OCI-LY7 (cell line): ENCODE results near the gene ARHGAP45. TPM values are rescaled to one million over a fixed set of nuclear protein-coding genes. Genes with fewer than 3 reads are reported as not detected.

Source experiments
- BruUV-seq: library from RNA; stranded (reverse); fragments of 400-500 nt; replicated peaks from 2 replicates; lab custom pipeline; 2021; lab: Mats Ljungman, UMichigan
- CTCF ChIA-PET: fragments of 300-600 bp; sonication (Branson Sonifier 250); formaldehyde crosslinking; loops from one replicate; lab custom pipeline; 2022; ENCODE audit warnings: antibody characterized with exemption; ENCODE audit not compliant: unreplicated experiment; lab: Charles Lee
- POLR2A ChIA-PET: fragments of 300-600 bp; sonication (Branson Sonifier 250); formaldehyde crosslinking; loops from one replicate; lab custom pipeline; 2022; ENCODE audit warnings: antibody characterized with exemption; lab: Charles Lee
- DNase-seq: peaks from one replicate; pipeline ENCODE4 v3.0.0-alpha.2; 2015; ENCODE audit warnings: low spot score
- H2AFZ ChIP-seq: fragments of 200-600 bp; sonication (generic), shearing (Covaris generic); 2 replicates; pipeline ENCODE4 v1.6.1; 2014; ENCODE audit warnings: mild to moderate bottlenecking, antibody characterized with exemption, low read length, moderate library complexity
- H3K27ac ChIP-seq: fragments of 200-600 bp; sonication (generic); 2 replicates; pipeline ENCODE4 v1.5.1; 2014; ENCODE audit warnings: mixed run types, low read depth, mild to moderate bottlenecking, moderate library complexity, low read length, inconsistent platforms; ENCODE audit not compliant: poor library complexity, severe bottlenecking
- H3K36me3 ChIP-seq: fragments of 200-600 bp; sonication (generic); 2 replicates; pipeline ENCODE4 v1.6.1; 2014; ENCODE audit warnings: mild to moderate bottlenecking, antibody characterized with exemption, low read length, moderate library complexity, mixed read lengths; ENCODE audit not compliant: insufficient read depth
- H3K4me1 ChIP-seq: fragments of 200-600 bp; sonication (generic); 2 replicates; pipeline ENCODE4 v1.5.1; 2014; ENCODE audit warnings: mild to moderate bottlenecking, low read length; ENCODE audit not compliant: insufficient read depth, poor library complexity, severe bottlenecking
- H3K4me2 ChIP-seq: fragments of 200-600 bp; sonication (generic); 2 replicates; pipeline ENCODE4 v1.6.1; 2014; ENCODE audit warnings: mild to moderate bottlenecking, low read length
- H3K4me3 ChIP-seq: fragments of 200-600 bp; sonication (generic); 2 replicates; pipeline ENCODE4 v1.5.1; 2014; ENCODE audit warnings: mild to moderate bottlenecking, low read depth, low read length; ENCODE audit not compliant: poor library complexity, severe bottlenecking
- H3K79me2 ChIP-seq: fragments of 200-600 bp; sonication (generic); 2 replicates; pipeline ENCODE4 v1.6.1; 2016; ENCODE audit warnings: low read depth, mild to moderate bottlenecking, low read length, moderate library complexity, mixed read lengths; ENCODE audit not compliant: insufficient read depth
- H3K9me2 ChIP-seq: fragments of 200-600 bp; sonication (generic); 2 replicates; pipeline ENCODE4 v1.6.1; 2016; ENCODE audit warnings: mild to moderate bottlenecking, low read length, mixed read lengths; ENCODE audit not compliant: insufficient read depth
- H3K9me3 ChIP-seq: fragments of 200-600 bp; sonication (generic); 2 replicates; pipeline ENCODE4 v1.6.1; 2014; ENCODE audit warnings: mild to moderate bottlenecking, mixed run types, low read length, mixed read lengths
- H4K20me1 ChIP-seq: fragments of 200-600 bp; sonication (generic); 2 replicates; pipeline ENCODE4 v1.6.1; 2014; ENCODE audit warnings: mild to moderate bottlenecking, antibody characterized with exemption, low read length, moderate library complexity, mixed read lengths; ENCODE audit not compliant: insufficient read depth
- CTCF ChIP-seq: fragments of 200-600 bp; sonication (generic); conservative IDR thresholded peaks from 2 replicates; pipeline ENCODE4 v1.5.1; 2014; ENCODE audit warnings: mild to moderate bottlenecking, antibody characterized with exemption, low read length, moderate library complexity, mixed read lengths
- EZH2phosphoT487 ChIP-seq: fragments of 200-600 bp; sonication (generic); IDR thresholded peaks from 2 replicates; pipeline ENCODE4 v1.6.1; 2018; ENCODE audit warnings: low read depth, borderline replicate concordance, mild to moderate bottlenecking, mixed run types, antibody characterized with exemption, low read length, moderate library complexity, mixed read lengths
- intact Hi-C: fragments of 100-400 bp; cut with micrococcal nuclease; formaldehyde crosslinking; loops from one replicate; pipeline ENCODE4 v1.10.0; 2022; ENCODE audit not compliant: unreplicated experiment
- total RNA-seq, 2 experiments: library from RNA; depleted of rRNA in 1 of 2; stranded (reverse); fragments of >200 nt in 1 of 2; shearing (Covaris generic) in 1 of 2; gene quantifications; 2 replicates each; pipeline ENCODE4 v1.2.3, GENCODE V29; 2014 to 2022

ARHGAP45 gene
- total RNA-seq, 2 experiments from 2014 or later, result 135 to 143 TPM

GRCh38 chr19:1032264-1032867 is 34.6 kb upstream of the ARHGAP45 start:
- H3K9me2 ChIP-seq, result no peaks in the 10 kb centered on the region
- ChIA-PET CTCF (no interaction called here), POLR2A (interaction anchor here (0.7 kb wide), 2 partner anchors 13 to 165 kb away, joined by 3 read pairs; no protein-coding TSS in a partner anchor)
- intact Hi-C loops, result no loop called here
- no peak overlapping the region for H3K4me3 ChIP-seq
- peaks cover 45% of the 10 kb centered on the region for H3K36me3 ChIP-seq
- H4K20me1 ChIP-seq, result no peaks in the 10 kb centered on the region
- no peak for TF ChIP-seq CTCF
- TF ChIP-seq EZH2phosphoT487, result no peak
- H3K79me2 ChIP-seq, result peaks cover 14% of the 10 kb centered on the region; the same call in 1 of the 2 replicates
- peaks cover 31% of the 10 kb centered on the region for H3K4me1 ChIP-seq
- BruUV-seq, result no TSS peak
- H2AFZ ChIP-seq, result no peak overlapping the region
- H3K27ac ChIP-seq, result no peak overlapping the region
- H3K4me2 ChIP-seq, result no peak overlapping the region
- DNase-seq, result no peak
- no peaks in the 10 kb centered on the region for H3K9me3 ChIP-seq

- intact Hi-C loops, result no loop called here
- Histone ChIP-seq H3K79me2 (0 out of 2 replicates have a peak, but pooled peaks cover 5% of the 10 kb centered on the region), H3K9me3 (no peaks in the 10 kb centered on the region), H2AFZ (no peak overlapping the region), H3K36me3 (peaks cover 41% of the 10 kb centered on the region), H3K4me3 (no peak overlapping the region), H3K9me2 (no peaks in the 10 kb centered on the region), H3K4me2 (no peak overlapping the region), H4K20me1 (no peaks in the 10 kb centered on the region), H3K4me1 (peaks cover 35% of the 10 kb centered on the region), H3K27ac (peak overlapping the region; percentile 97)
- ChIA-PET CTCF (no interaction called here), POLR2A (interaction anchor here (0.6 kb wide), 1 partner anchor 28 kb away, joined by 3 read pairs; no protein-coding TSS in a partner anchor)
- BruUV-seq, result no TSS peak
- TF ChIP-seq CTCF (peak; percentile 51), EZH2phosphoT487 (no peak)
- no peak for DNase-seq
Observed at GRCh38 chr19:1035998-1036621, 30.9 kb upstream of the ARHGAP45 start.

GRCh38 chr19:1037621-1038064 is 29.3 kb upstream of the ARHGAP45 start:
- H3K4me1 ChIP-seq, result peaks cover 43% of the 10 kb centered on the region
- BruUV-seq, result no TSS peak
- peak; percentile 58 for DNase-seq
- no peaks in the 10 kb centered on the region for H3K9me2 ChIP-seq
- peak overlapping the region; percentile 85 for H3K4me3 ChIP-seq
- TF ChIP-seq EZH2phosphoT487 (no peak), CTCF (0 out of 2 replicates have a peak, but pooled peaks have one; percentile 2)
- no peaks in the 10 kb centered on the region; the same call in 1 of the 2 replicates for H4K20me1 ChIP-seq
- H3K36me3 ChIP-seq, result peaks cover 30% of the 10 kb centered on the region
- peak overlapping the region; percentile 97 for H3K27ac ChIP-seq
- no peaks in the 10 kb centered on the region for H3K9me3 ChIP-seq
- 0 out of 2 replicates have a peak, but pooled peaks cover 5% of the 10 kb centered on the region for H3K79me2 ChIP-seq
- peak overlapping the region; percentile 77 for H3K4me2 ChIP-seq
- ChIA-PET CTCF (no interaction called here), POLR2A (no interaction called here)
- no peak overlapping the region for H2AFZ ChIP-seq
- intact Hi-C loops, result loop anchor here (2.0 kb wide), 2 partner anchors 17 to 39 kb away; partner anchors contain the start of genes RNU6-2 and TMEM259
